ENCODE data around the gene RNF167.

Gene RNF167

GRCh38 chr17:4986951-4987766 is 47.1 kb downstream of the RNF167 start, which contains the start of gene CAMTA2:
TSS of gene CAMTA2 (minus strand) at chr17:4987675. CDS start at chr17:4986222, 1,453 bp downstream.
- peaks cover 24% of the 10 kb centered on the region; the same call in 1 of the 2 replicates for H3K79me2 ChIP-seq (ENCODE audit: insufficient read depth, low read length)
- H3K4me2 ChIP-seq (ENCODE audit: low read depth, low read length, poor library complexity, severe bottlenecking) = peak within 1 kb of the TSS; percentile 99
- H2AFZ ChIP-seq (ENCODE audit: low read length) = peak within 1 kb of the TSS; percentile 99
- H3K4me3 ChIP-seq (ENCODE audit: low read length, poor library complexity, severe bottlenecking) = peak within 1 kb of the TSS; percentile 96
- no peaks in the 10 kb centered on the region for H3F3A ChIP-seq (ENCODE audit: low read depth)
- no peaks in the 10 kb centered on the region for H3K27me3 ChIP-seq (ENCODE audit: insufficient read depth, low read length, poor library complexity, severe bottlenecking)
- peaks cover 32% of the 10 kb centered on the region for H3K4me1 ChIP-seq (ENCODE audit: insufficient read depth, low read length, poor library complexity, severe bottlenecking)
- H3K9ac ChIP-seq (ENCODE audit: low read depth, low read length, poor library complexity, severe bottlenecking) = peak within 1 kb of the TSS; percentile 91
- H3K9me3 ChIP-seq (ENCODE audit: insufficient read depth, low read depth, low read length) = no peaks in the 10 kb centered on the region
- peaks cover 5% of the 10 kb centered on the region; the same call in 1 of the 2 replicates for H3K36me3 ChIP-seq (ENCODE audit: insufficient read depth, low read length)
- TF ChIP-seq CTCF (conservative IDR thresholded peaks at IDR 0.05; ENCODE audit: low read length) = peak; percentile 85
- TF ChIP-seq EZH2phosphoT487 (IDR thresholded peaks at IDR 0.05; ENCODE audit: borderline replicate concordance) = no peak
- H4K20me1 ChIP-seq (ENCODE audit: insufficient read depth, low read length, poor library complexity, severe bottlenecking) = no peaks in the 10 kb centered on the region
- no peaks in the 10 kb centered on the region for H3K9me2 ChIP-seq (replicated peaks; ENCODE audit: low read depth, low read length)

- H3K4me3 ChIP-seq (ENCODE audit: low read length, poor library complexity, severe bottlenecking) = peak overlapping the region; percentile 96
- no peaks in the 10 kb centered on the region for H3K27me3 ChIP-seq (ENCODE audit: insufficient read depth, low read length, poor library complexity, severe bottlenecking)
- H3K9ac ChIP-seq (ENCODE audit: low read depth, low read length, poor library complexity, severe bottlenecking) = peak overlapping the region; percentile 91
- H3K4me2 ChIP-seq (ENCODE audit: low read depth, low read length, poor library complexity, severe bottlenecking) = peak overlapping the region; percentile 99
- H2AFZ ChIP-seq (ENCODE audit: low read length) = peak overlapping the region; percentile 99
- H4K20me1 ChIP-seq (ENCODE audit: insufficient read depth, low read length, poor library complexity, severe bottlenecking) = no peaks in the 10 kb centered on the region
- no peaks in the 10 kb centered on the region for H3K36me3 ChIP-seq (ENCODE audit: insufficient read depth, low read length)
- H3K9me2 ChIP-seq (replicated peaks; ENCODE audit: low read depth, low read length) = no peaks in the 10 kb centered on the region
- no peak for TF ChIP-seq EZH2phosphoT487 (IDR thresholded peaks at IDR 0.05; ENCODE audit: borderline replicate concordance)
- no peak for TF ChIP-seq CTCF (conservative IDR thresholded peaks at IDR 0.05; ENCODE audit: low read length)
- no peaks in the 10 kb centered on the region for H3K9me3 ChIP-seq (ENCODE audit: insufficient read depth, low read depth, low read length)
- H3K4me1 ChIP-seq (ENCODE audit: insufficient read depth, low read length, poor library complexity, severe bottlenecking) = peaks cover 32% of the 10 kb centered on the region
- peaks cover 24% of the 10 kb centered on the region; the same call in 1 of the 2 replicates for H3K79me2 ChIP-seq (ENCODE audit: insufficient read depth, low read length)
- no peaks in the 10 kb centered on the region for H3F3A ChIP-seq (ENCODE audit: low read depth)
These were observed 47.9 kb downstream of the RNF167 start for GRCh38 chr17:4987767-4988567.

GRCh38 chr17:4994081-4994595 is 54.1 kb downstream of the RNF167 start:
- H4K20me1 ChIP-seq (ENCODE audit: insufficient read depth, low read length, poor library complexity, severe bottlenecking) = no peaks in the 10 kb centered on the region

More at GRCh38 chr17:4994081-4994595, 54.1 kb downstream of the RNF167 start:
- Histone ChIP-seq H3K9ac (ENCODE audit: low read depth, low read length, poor library complexity, severe bottlenecking) (no peak overlapping the region), H3K9me2 (replicated peaks; ENCODE audit: low read depth, low read length) (no peaks in the 10 kb centered on the region), H2AFZ (ENCODE audit: low read length) (no peak overlapping the region), H3K27me3 (ENCODE audit: insufficient read depth, low read length, poor library complexity, severe bottlenecking) (no peaks in the 10 kb centered on the region), H3K79me2 (ENCODE audit: insufficient read depth, low read length) (peaks cover 13% of the 10 kb centered on the region; the same call in 1 of the 2 replicates), H3K4me1 (ENCODE audit: insufficient read depth, low read length, poor library complexity, severe bottlenecking) (peaks cover 10% of the 10 kb centered on the region), H3F3A (ENCODE audit: low read depth) (no peaks in the 10 kb centered on the region), H3K4me2 (ENCODE audit: low read depth, low read length, poor library complexity, severe bottlenecking) (no peak overlapping the region), H3K4me3 (ENCODE audit: low read length, poor library complexity, severe bottlenecking) (no peak overlapping the region), H3K9me3 (ENCODE audit: insufficient read depth, low read depth, low read length) (no peaks in the 10 kb centered on the region), H3K36me3 (ENCODE audit: insufficient read depth, low read length) (no peaks in the 10 kb centered on the region)
- TF ChIP-seq EZH2phosphoT487 (IDR thresholded peaks at IDR 0.05; ENCODE audit: borderline replicate concordance) (no peak), CTCF (conservative IDR thresholded peaks at IDR 0.05; ENCODE audit: low read length) (no peak)

Measured in Loucy (cell line).